ENCODE results near the gene RS1. TPM values are rescaled to one million over a fixed set of nuclear protein-coding genes. Genes with fewer than 3 reads are reported as not detected.

Gene RS1
- total RNA-seq, 1 donor from 2014 or later = not detected

DNA sequence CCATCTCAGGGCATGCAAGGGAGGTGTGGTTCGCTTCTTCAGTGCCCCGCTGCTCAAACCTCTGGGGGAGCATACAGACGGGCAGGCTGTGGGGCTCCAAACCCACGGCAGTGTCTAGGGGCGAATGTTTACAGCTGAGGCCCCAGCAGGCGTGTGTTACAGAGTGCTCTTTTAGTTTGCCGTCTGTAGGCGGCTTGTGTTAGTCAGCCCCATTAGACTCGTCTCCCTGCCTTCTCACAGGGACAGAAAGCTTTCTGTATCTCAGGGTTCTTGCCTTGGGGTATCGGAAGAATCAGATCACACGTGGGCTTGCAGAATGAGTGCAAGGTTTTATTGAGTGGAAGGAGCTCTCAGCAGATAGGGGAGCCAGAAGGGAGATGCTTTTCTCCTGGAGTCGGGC lies 10.6 kb downstream of the RS1 start:
- Histone ChIP-seq H3K9me3 (ENCODE audit: insufficient read depth, low read depth, low read length) (no peaks in the 10 kb centered on the region), H3K27ac (ENCODE audit: low read depth, low read length) (no peak overlapping the region), H2AFZ (ENCODE audit: low read depth, low read length) (no peak overlapping the region), H3K9ac (ENCODE audit: low read length) (no peak overlapping the region), H3K4me1 (ENCODE audit: insufficient read depth, low read length) (no peaks in the 10 kb centered on the region), H3K27me3 (ENCODE audit: insufficient read depth, low read length) (no peaks in the 10 kb centered on the region), H4K20me1 (ENCODE audit: insufficient read depth, low read length) (no peaks in the 10 kb centered on the region), H3K36me3 (ENCODE audit: insufficient read depth, low read length) (no peaks in the 10 kb centered on the region), H3K4me2 (ENCODE audit: low read length) (no peak overlapping the region), H3K4me3 (ENCODE audit: insufficient read depth, low read depth, low read length) (no peak overlapping the region), H3K79me2 (ENCODE audit: insufficient read depth, low read length) (no peaks in the 10 kb centered on the region)
- H3K4me1 Mint-ChIP-seq (ENCODE audit: low read depth, unreplicated experiment) = no peaks in the 10 kb centered on the region
- no peak overlapping the region for H3K4me3 Mint-ChIP-seq (ENCODE audit: unreplicated experiment)
- no peak overlapping the region for H3K27ac Mint-ChIP-seq (ENCODE audit: unreplicated experiment)
- no peaks in the 10 kb centered on the region for H3K27me3 Mint-ChIP-seq (ENCODE audit: low read depth, unreplicated experiment)
- no peak for FAIRE-seq
- H3K9me3 Mint-ChIP-seq (ENCODE audit: unreplicated experiment) = no peaks in the 10 kb centered on the region
- no peak for DNase-seq (ENCODE audit: low read depth)
- no peaks in the 10 kb centered on the region for H3K36me3 Mint-ChIP-seq (ENCODE audit: low read depth, unreplicated experiment)
- TF ChIP-seq, protein P1, sequence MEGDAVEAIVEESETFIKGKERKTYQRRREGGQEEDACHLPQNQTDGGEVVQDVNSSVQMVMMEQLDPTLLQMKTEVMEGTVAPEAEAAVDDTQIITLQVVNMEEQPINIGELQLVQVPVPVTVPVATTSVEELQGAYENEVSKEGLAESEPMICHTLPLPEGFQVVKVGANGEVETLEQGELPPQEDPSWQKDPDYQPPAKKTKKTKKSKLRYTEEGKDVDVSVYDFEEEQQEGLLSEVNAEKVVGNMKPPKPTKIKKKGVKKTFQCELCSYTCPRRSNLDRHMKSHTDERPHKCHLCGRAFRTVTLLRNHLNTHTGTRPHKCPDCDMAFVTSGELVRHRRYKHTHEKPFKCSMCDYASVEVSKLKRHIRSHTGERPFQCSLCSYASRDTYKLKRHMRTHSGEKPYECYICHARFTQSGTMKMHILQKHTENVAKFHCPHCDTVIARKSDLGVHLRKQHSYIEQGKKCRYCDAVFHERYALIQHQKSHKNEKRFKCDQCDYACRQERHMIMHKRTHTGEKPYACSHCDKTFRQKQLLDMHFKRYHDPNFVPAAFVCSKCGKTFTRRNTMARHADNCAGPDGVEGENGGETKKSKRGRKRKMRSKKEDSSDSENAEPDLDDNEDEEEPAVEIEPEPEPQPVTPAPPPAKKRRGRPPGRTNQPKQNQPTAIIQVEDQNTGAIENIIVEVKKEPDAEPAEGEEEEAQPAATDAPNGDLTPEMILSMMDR (IDR thresholded peaks at IDR 0.05; ENCODE audit: insufficient read depth, low read depth, low read length) = no peak
- TF ChIP-seq EZH2 (IDR thresholded peaks at IDR 0.05; ENCODE audit: insufficient read depth, low read length) = no peak

DNA sequence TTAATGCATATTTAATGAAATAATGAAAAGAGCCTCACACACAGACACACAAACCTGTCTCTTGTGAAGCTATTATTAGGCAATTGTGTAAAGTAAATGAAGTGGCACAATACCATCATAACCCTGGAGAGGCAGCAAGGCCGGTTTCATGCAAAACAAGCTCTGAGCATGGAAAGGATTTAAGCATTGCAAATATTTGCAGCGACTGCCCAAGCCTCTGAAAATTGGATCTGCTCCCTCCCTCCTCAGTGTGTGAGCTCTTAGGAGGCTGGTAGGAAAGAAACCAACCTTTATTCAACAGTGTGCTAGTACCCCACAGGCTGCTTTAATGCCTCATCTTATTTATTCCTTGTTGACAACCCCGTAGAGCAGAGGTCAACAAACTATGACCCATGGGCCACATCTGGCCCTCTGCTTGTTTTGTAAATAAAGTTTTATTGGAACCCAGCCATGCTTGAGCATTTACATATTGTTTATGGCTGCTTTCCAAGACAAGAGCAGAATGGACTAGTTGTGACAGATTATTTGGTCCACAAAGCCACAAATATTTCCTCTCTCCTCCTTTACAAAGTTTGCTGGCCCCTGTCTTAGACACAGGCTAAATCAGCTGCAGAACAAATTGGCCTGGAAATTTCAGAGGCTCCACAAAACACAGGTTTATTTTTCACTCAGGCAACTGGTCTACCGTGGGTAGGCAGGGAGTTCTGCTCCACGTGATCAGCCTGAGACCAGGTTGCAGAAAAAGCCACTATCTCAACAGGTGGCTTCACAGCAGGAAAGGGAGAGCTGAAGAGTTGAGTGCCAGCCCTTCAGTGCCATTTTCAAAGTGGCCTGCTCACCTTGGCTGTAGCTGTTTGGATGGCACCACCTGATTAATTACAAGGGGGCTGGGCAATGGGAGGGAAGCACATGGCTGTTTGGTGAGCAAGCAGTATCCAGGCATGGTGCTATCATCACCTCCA lies 16.8 kb downstream of the RS1 start:
- Mint-ChIP-seq H3K36me3 (ENCODE audit: low read depth, unreplicated experiment) (no peaks in the 10 kb centered on the region), H3K27ac (ENCODE audit: unreplicated experiment) (no peak overlapping the region), H3K9me3 (ENCODE audit: unreplicated experiment) (no peaks in the 10 kb centered on the region), H3K4me1 (ENCODE audit: low read depth, unreplicated experiment) (peaks cover 2% of the 10 kb centered on the region), H3K27me3 (ENCODE audit: low read depth, unreplicated experiment) (no peaks in the 10 kb centered on the region), H3K4me3 (ENCODE audit: unreplicated experiment) (no peak overlapping the region)
- TF ChIP-seq EZH2 (IDR thresholded peaks at IDR 0.05; ENCODE audit: insufficient read depth, low read length) = no peak
- TF ChIP-seq, protein P1 (IDR thresholded peaks at IDR 0.05; ENCODE audit: insufficient read depth, low read depth, low read length) = no peak
- Histone ChIP-seq H3K36me3 (ENCODE audit: insufficient read depth, low read length) (no peaks in the 10 kb centered on the region), H3K4me2 (ENCODE audit: low read length) (no peak overlapping the region), H3K4me1 (ENCODE audit: insufficient read depth, low read length) (no peaks in the 10 kb centered on the region), H2AFZ (ENCODE audit: low read depth, low read length) (no peak overlapping the region), H3K27me3 (ENCODE audit: insufficient read depth, low read length) (no peaks in the 10 kb centered on the region), H3K27ac (ENCODE audit: low read depth, low read length) (no peak overlapping the region), H3K4me3 (ENCODE audit: insufficient read depth, low read depth, low read length) (no peak overlapping the region), H4K20me1 (ENCODE audit: insufficient read depth, low read length) (no peaks in the 10 kb centered on the region), H3K79me2 (ENCODE audit: insufficient read depth, low read length) (no peaks in the 10 kb centered on the region), H3K9me3 (ENCODE audit: insufficient read depth, low read depth, low read length) (no peaks in the 10 kb centered on the region), H3K9ac (ENCODE audit: low read length) (no peak overlapping the region)
- DNase-seq (ENCODE audit: low read depth) = peak; percentile 28
- peak; percentile 93 for FAIRE-seq

DNA sequence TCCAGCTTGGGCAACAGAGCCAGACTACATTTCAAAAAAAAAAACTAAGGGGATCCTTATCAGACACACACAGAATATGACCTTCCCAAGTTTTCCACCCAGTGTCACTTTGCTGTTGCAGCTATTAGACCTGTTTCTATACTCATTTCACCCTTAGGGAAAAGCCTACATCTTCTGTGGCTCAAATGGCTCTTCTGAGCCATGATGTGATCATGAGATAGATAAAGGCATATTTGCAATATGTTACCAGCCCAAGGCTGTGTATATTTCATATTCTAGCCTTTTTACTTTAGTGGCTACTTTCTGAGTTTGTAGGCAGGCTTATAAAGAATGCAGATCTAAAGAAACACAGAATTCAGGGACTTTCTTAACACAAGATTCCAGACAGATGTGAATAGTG lies 19.3 kb downstream of the RS1 start:
- Histone ChIP-seq H4K20me1 (ENCODE audit: insufficient read depth, low read length) (no peaks in the 10 kb centered on the region), H3K27me3 (ENCODE audit: insufficient read depth, low read length) (no peaks in the 10 kb centered on the region), H3K36me3 (ENCODE audit: insufficient read depth, low read length) (no peaks in the 10 kb centered on the region), H3K79me2 (ENCODE audit: insufficient read depth, low read length) (no peaks in the 10 kb centered on the region), H2AFZ (ENCODE audit: low read depth, low read length) (no peak overlapping the region), H3K27ac (ENCODE audit: low read depth, low read length) (no peak overlapping the region), H3K4me1 (ENCODE audit: insufficient read depth, low read length) (no peaks in the 10 kb centered on the region), H3K4me2 (ENCODE audit: low read length) (no peak overlapping the region), H3K9me3 (ENCODE audit: insufficient read depth, low read depth, low read length) (no peaks in the 10 kb centered on the region), H3K9ac (ENCODE audit: low read length) (no peak overlapping the region), H3K4me3 (ENCODE audit: insufficient read depth, low read depth, low read length) (no peak overlapping the region)
- Mint-ChIP-seq H3K9me3 (ENCODE audit: unreplicated experiment) (no peaks in the 10 kb centered on the region), H3K4me3 (ENCODE audit: unreplicated experiment) (no peak overlapping the region), H3K27me3 (ENCODE audit: low read depth, unreplicated experiment) (no peaks in the 10 kb centered on the region), H3K27ac (ENCODE audit: unreplicated experiment) (no peak overlapping the region), H3K36me3 (ENCODE audit: low read depth, unreplicated experiment) (no peaks in the 10 kb centered on the region), H3K4me1 (ENCODE audit: low read depth, unreplicated experiment) (peaks cover 4% of the 10 kb centered on the region)
- DNase-seq (ENCODE audit: low read depth) = no peak
- TF ChIP-seq, protein P1 (IDR thresholded peaks at IDR 0.05; ENCODE audit: insufficient read depth, low read depth, low read length) = no peak
- no peak for TF ChIP-seq EZH2 (IDR thresholded peaks at IDR 0.05; ENCODE audit: insufficient read depth, low read length)
- FAIRE-seq = no peak

Measured in astrocyte (in vitro differentiated cells and primary cell).